Measurements from ENCODE around the gene RPS24. TPM values are rescaled to one million over a fixed set of nuclear protein-coding genes. Genes with fewer than 3 reads are reported as not detected.

The RPS24 gene
- total RNA-seq, 4 donors from 2014 or later, result 2,147 to 2,545 (median 2,404) TPM

- no peaks in the 10 kb centered on the region for H3K9me3 ChIP-seq
- no peaks in the 10 kb centered on the region for H3K27me3 ChIP-seq
- in situ Hi-C loops (cut with MboI; ENCODE audit: low sequenced_read_pairs in 4 of 4) (no loop called here), intact Hi-C loops (cut with DNase I; ENCODE audit: low total_unique reads) (no loop called here)
- H3K4me1 ChIP-seq, result no peaks in the 10 kb centered on the region
- ATAC-seq (no peak), DNase-seq (no peak)
- no peak overlapping the region for H3K4me3 ChIP-seq
- H3K36me3 ChIP-seq, result peaks cover 2 to 98% of the 10 kb centered on the region in 2 donors
- no peak for TF ChIP-seq POLR2A (IDR thresholded peaks at IDR 0.05)
- no peak for TF ChIP-seq CTCF (IDR thresholded peaks at IDR 0.05 in 4 of 5, conservative IDR thresholded peaks at IDR 0.05 in 1 of 5)
- no peak overlapping the region for H3K27ac ChIP-seq
Measured at GRCh38 chr10:78021201-78021600, 12.5 kb upstream of the RPS24 start.

- in situ Hi-C loops (cut with MboI; ENCODE audit: low sequenced_read_pairs in 4 of 4) (no loop called here), intact Hi-C loops (cut with DNase I; ENCODE audit: low total_unique reads) (no loop called here)
- H3K9me3 ChIP-seq, result no peaks in the 10 kb centered on the region
- TF ChIP-seq CTCF (IDR thresholded peaks at IDR 0.05 in 4 of 5, conservative IDR thresholded peaks at IDR 0.05 in 1 of 5) (no peak), POLR2A (IDR thresholded peaks at IDR 0.05) (no peak)
- H3K4me1 ChIP-seq, result peaks cover 13 to 17% of the 10 kb centered on the region in 2 donors
- H3K36me3 ChIP-seq, result peaks cover 2 to 73% of the 10 kb centered on the region in 2 donors
- H3K4me3 ChIP-seq, result no peak overlapping the region
- H3K27ac ChIP-seq, result no peak overlapping the region
- ATAC-seq (no peak), DNase-seq (no peak)
- H3K27me3 ChIP-seq, result no peaks in the 10 kb centered on the region
Measured at GRCh38 chr10:78023741-78024140, 9.9 kb upstream of the RPS24 start.

DNA sequence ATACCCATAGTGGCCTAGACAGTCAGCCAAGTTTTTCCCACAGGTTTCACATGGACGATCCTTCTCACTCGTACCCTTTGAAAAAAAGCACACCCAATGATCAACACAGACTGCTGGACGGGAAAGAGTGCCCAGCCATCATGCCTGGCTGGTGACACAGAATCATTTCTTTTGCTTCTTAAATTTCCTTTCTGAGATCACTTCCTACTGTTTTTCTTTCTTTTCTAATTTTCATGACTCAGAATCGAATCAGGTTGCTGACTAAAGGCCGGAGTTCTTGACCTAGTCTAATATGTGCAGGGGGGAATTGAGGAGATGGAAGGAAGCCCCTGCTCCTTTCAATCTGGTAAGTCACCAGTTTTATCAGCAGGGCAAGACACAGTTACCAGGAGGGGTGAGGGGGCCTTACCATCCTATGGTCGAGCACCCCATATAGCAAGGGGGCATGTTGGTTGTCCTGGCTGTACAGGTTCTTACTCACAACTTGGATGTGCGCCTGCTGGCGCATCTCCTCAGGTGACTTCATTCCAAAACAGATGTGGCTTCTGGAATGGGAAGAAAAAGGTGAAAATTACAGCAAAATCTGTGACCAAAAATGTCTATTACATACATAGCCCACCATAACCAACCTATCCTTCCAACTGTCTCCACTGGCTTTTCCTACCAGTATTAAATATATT is 7.8 kb upstream of the RPS24 start:
- Histone ChIP-seq H3K4me1 (peaks cover 20 to 25% of the 10 kb centered on the region in 2 donors), H3K27ac (no peak overlapping the region), H3K9me3 (no peaks in the 10 kb centered on the region), H3K4me3 (no peak overlapping the region), H3K36me3 (peaks cover 2 to 52% of the 10 kb centered on the region in 2 donors), H3K27me3 (no peaks in the 10 kb centered on the region)
- no peak for DNase-seq
- intact Hi-C loops (cut with DNase I; ENCODE audit: low total_unique reads) (no loop called here), in situ Hi-C loops (cut with MboI; ENCODE audit: low sequenced_read_pairs in 4 of 4) (loop anchor here in 3 of 4 donors (25.0 kb wide), 3 partner anchors 286 to 1161 kb away; no protein-coding TSS in a partner anchor)
- no peak for ATAC-seq
- TF ChIP-seq POLR2A (IDR thresholded peaks at IDR 0.05) (no peak), CTCF (IDR thresholded peaks at IDR 0.05 in 4 of 5, conservative IDR thresholded peaks at IDR 0.05 in 1 of 5) (no peak)

GRCh38 chr10:78028438-78029268 is 5.0 kb upstream of the RPS24 start:
- peaks cover 0 to 23% of the 10 kb centered on the region in 2 donors for H3K36me3 ChIP-seq
- no peaks in the 10 kb centered on the region for H3K9me3 ChIP-seq
- in situ Hi-C loops (cut with MboI; ENCODE audit: low sequenced_read_pairs in 4 of 4), result loop anchor here in 3 of 4 donors (25.0 kb wide), 3 partner anchors 284 to 1159 kb away; no protein-coding TSS in a partner anchor
- DNase-seq (no peak), ATAC-seq (peak; percentile 25 to 38)
- no peaks in the 10 kb centered on the region for H3K27me3 ChIP-seq
- H3K4me3 ChIP-seq, result peak overlapping the region; percentile 95 to 99 (median 97)
- peak overlapping the region; percentile 79 to 87 (median 84) for H3K27ac ChIP-seq
- peaks cover 20 to 25% of the 10 kb centered on the region in 2 donors for H3K4me1 ChIP-seq
- no peak for TF ChIP-seq POLR2A (IDR thresholded peaks at IDR 0.05)
- TF ChIP-seq CTCF (IDR thresholded peaks at IDR 0.05 in 4 of 5, conservative IDR thresholded peaks at IDR 0.05 in 1 of 5), result no peak
- intact Hi-C loops (cut with DNase I; ENCODE audit: low total_unique reads), result loop anchor here (2.0 kb wide), 1 partner anchor 182 kb away; no protein-coding TSS in a partner anchor

Data from gastrocnemius medialis (tissue), 4 donors.